Effector CD4-positive, alpha-beta T cell (primary cell): Measurements from ENCODE around the gene MTHFD2L.
A peak's percentile ranks its signal among the peaks of the same experiment; 100 is the strongest.

Experiments
- DNase-seq: peaks from one replicate; pipeline ENCODE4 v3.0.0-alpha.2; 2020

Gene MTHFD2L

GRCh38 chr4:74133786-74134499 lies 24.0 kb upstream of the MTHFD2L start:
- DNase-seq, result peak; percentile 3

DNA sequence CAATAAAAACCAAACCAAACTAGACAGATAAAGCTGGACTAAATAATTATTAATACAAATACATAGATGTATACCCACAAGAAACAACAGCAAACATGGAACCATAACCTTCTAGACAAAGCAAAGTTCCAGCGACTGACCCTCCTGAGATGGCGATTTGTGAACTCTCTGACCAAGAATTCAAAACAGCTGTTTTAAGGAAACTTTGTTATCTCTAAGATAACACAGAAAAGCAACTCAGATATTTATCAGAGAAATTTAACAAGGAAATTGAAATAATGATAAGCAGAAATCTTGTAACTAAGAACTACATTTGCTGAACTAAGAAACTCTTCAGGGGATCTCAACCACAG lies 23.4 kb upstream of the MTHFD2L start:
- DNase-seq, result no peak

GRCh38 chr4:74146581-74147129 lies 11.3 kb upstream of the MTHFD2L start:
- no peak for DNase-seq

DNA sequence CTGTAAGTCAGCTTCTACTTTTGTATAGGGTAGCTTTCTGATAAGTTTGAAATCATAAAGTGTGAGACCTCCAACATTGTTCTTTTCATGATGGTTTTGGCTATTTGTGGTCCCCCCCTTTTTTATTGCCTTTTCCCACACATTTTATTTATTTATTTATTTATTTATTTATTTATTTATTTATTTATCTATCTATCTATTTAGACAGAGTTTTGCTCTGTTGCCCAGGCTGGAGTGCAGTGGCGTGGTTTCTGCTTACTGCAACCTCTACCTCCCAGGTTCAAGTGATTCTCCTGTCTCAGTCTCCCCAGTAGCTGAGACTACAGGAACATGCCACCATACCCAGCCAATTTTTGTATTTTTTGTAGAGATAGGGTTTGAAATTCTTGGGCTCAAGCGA lies 9.7 kb upstream of the MTHFD2L start:
- no peak for DNase-seq

GRCh38 chr4:74152836-74153235 lies 5.1 kb upstream of the MTHFD2L start:
- DNase-seq, result no peak

DNA sequence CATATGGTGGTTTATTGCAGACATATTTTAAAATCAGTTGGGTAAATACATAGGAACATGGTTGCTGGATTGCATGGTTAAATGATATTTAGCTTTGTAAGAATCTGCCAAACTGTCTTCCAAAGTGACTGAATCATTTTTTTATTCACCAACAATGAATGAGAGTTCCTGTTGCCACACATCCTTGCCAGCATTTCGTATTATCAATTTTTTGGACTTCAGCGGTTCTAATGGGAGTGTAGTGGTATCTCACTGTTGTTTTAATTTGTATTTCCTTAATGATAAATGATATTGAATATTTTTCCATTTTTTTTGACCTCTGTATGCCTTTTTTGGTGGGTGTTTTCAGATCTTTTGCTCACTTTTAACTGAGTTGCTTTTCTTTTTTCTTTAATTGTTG lies 1.4 kb upstream of the MTHFD2L start:
- no peak for DNase-seq

DNA sequence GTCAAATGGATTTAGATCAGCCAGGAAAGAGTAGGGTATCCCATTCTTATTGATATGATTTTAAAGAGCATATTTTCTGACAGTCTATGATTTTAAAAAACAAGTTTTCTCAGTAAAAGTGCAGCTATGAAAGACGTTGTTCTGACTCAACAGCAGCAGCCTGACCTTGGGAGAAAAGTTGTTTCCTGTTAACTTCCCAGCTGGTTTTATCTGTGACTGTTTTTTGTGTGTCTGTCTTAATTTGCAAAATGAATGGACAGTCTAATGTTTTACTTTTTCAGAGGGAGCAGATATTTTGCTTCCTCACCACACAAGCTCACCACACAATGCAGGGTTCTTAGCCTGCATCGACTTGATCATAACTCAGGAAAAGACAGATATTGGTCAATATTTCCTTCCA lies 764 bp upstream of the MTHFD2L start:
- no peak for DNase-seq

DNA sequence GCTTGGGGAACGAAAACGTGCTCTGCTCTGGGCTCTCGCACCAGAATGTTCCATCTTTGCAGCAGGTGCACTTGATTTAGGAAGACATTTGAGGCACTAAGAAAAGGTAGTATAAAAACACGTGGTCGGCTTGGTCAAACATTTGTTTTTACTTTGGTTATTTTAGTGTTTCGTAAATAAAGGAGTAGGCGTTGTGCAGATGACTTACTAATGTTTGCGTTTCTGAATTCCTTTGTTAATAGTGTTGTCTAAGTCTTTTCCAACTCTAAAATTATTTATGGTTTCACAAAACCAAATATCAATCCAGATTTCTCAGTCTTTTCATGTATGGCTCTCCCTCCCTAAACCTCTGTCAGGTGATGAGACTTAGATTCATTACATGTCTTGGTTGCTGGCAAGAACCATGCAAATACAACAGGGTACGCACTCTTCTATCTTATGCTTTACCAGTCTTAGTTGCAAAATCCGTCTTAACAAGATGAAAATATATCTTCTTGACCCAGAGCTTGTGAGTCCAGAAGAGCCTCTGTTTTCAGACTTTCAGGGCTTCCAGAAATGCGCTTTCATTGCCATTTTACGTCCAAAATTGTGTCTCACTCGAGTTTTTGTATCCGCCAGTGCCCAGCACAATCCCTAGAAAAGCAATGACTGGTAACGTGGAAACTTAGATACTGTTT lies 686 bp downstream of the MTHFD2L start:
- DNase-seq, result no peak

DNA sequence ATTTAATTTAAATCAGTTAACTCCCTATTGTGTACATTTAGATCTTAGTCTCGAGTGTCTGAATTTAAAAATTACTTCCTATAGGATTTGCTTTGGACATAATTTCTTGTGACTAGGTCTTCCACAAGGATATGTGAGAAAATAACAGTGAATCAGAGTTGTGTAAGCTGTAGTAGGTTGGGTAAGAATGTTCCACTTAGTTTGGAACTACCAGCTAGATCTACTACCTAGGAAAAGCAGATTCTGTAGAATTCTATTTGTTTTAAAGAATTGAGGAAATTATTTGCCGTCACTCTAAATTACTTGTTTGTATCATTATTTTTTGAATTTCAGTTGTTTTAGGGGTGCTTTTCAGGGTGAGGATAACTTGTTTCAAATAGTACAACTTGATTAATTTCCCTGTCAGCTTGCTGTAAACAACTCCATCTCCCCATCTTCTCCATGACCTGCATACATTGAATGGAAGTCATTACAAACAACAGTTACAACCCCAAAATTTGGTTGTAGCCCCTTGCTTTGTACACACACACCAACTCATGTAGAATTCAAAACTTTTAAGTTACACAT lies 1.3 kb downstream of the MTHFD2L start:
- no peak for DNase-seq

DNA sequence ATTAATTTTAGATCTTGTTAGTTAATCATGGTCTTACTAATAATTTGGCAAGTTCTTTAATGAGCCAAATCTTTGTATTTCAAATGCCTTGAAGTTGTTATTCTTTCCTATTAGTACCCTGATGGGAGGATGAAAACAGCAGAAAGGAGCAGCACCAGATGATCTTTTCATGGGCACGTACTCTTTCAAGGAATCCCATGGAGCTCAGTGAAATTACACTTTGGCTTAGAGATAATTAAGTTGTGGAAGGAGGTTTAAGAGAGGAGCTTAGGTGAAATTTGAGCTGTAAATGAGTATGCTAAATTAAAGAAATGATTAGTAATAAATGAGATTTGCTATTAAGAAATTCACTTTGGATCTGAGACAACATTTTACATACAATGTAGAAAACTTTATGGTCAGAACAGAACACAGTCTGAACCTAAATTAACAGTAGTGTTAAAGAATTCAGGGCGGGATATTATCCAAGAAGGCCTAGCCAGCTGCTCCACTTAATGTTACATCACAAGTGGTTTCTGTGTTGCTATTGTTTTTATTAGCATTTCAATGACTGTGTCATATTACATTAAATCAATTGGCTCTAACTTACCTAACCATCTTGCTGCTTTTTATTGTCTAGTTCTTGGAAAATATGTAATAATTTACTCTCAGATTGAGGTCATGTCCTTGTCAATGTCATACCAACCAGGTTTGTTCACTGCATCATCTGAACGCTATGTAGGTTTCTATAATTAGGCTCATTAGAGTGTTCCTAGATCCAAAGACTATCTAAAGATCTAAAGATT lies 3.9 kb downstream of the MTHFD2L start:
- DNase-seq, result no peak

- no peak for DNase-seq
Measured at GRCh38 chr4:74166135-74166534, 8.2 kb downstream of the MTHFD2L start.

DNA sequence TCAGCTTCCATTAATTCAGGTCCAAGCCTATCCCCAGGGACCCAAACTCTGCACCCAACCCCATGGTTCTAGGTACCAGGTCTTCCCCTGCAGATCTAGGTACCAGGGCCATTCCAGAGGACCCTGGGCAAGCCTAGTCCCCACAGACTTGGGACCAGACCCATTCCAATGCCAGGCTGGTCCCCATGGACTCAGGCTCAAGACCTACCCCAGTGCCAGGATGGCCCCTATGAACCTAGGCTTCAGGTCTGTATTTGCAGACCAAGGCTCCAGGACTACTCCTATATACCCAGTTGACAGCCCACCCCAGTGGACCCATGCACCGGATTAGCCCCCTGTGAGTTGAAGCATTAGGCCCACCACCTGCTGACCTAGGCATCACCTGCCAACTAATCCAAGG lies 8.9 kb downstream of the MTHFD2L start:
- no peak for DNase-seq

DNA sequence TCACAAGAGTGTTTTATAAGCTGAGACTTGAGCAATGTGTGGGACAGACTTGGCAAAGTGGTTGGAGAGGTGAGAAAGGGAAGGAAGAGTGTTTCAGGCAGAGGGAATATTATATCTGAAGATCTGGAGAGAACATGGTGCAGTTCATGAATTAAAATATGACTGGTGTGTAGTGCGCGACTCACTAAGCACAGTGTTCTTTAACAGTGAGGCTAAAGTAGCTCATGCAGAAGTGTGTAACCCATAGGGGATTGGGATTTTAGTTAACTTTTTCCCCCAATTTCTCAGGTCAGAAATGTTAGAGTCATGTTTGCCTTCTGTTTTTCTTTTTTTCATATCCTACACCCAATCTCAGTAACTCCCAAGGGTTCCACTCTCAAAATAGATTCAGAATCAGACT lies 9.7 kb downstream of the MTHFD2L start:
- DNase-seq, result no peak

DNA sequence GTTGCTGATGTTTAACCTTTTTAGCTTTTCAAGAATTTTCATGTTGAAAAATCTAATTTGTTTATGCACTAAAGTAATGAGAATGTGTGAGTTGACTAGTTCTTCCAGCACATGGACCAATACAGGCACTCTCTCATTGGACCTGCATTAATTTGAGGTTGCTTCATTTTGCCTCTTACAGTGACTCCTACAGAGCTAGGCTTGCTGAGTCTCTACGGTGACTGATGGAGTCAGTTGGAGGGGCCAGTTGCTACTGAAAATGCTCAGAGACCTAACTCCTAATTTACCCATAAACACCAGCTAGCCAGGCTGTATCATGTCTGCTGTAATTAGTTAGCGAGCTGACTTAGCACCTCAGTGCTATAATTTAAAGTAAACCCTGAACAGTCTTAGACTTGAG lies 10.9 kb downstream of the MTHFD2L start:
- DNase-seq, result no peak

GRCh38 chr4:74173321-74173720 lies 15.4 kb downstream of the MTHFD2L start:
- DNase-seq, result no peak

GRCh38 chr4:74174421-74174820 lies 16.5 kb downstream of the MTHFD2L start:
- no peak for DNase-seq

- no peak for DNase-seq
Measured at GRCh38 chr4:74174941-74175340, 17.0 kb downstream of the MTHFD2L start.

DNA sequence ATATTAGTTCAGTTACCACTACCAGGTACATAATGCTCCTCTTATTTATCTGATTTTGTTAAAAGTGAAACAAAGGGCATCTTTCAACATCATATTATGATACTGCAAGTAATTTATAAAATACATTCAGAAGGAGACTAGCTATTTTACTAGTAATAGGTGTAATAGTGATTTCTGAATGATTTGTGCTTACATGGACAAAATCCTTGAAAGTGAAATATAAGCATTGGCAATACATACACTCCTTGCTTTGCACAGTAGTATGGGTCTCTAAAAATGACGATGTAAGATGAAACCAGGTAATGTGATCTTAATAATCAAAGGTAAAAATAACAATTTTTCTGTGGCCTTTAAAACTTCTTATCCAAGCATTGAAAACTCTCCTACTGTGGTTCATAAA lies 17.5 kb downstream of the MTHFD2L start:
- no peak for DNase-seq

DNA sequence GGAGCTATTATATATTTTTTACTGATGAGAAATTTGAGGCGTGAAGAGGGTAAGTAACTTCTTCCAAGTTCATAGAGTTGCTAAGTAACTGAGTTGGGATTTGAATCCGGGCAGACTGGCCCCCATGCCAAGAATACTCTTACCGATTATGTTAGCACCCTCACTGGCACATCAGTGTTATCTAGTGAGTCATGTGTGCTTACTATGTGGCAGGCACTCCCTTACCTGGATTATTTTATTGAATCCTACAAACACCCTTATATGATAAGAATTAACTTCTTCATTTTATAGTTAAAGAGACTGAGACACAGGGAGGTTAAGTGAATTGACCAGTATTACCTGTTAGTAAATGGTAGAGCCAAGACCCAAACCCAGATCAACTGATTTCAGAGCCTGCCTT lies 20.9 kb downstream of the MTHFD2L start:
- no peak for DNase-seq

GRCh38 chr4:74181219-74181618 lies 23.3 kb downstream of the MTHFD2L start:
- DNase-seq, result no peak

- DNase-seq, result no peak
Measured at GRCh38 chr4:74188912-74189311, 31.0 kb downstream of the MTHFD2L start.

GRCh38 chr4:74189331-74190043 lies 31.6 kb downstream of the MTHFD2L start:
- no peak for DNase-seq

GRCh38 chr4:74190332-74190731 lies 32.4 kb downstream of the MTHFD2L start:
- DNase-seq, result no peak
